Neutrophil (primary cell): ENCODE measurements around the gene EPX.

ENCODE experiments used
- H3K27ac ChIP-seq: fragments of 200-600 bp; sonication (generic); 2 replicates; pipeline ENCODE4 v1.5.1; 2016; ENCODE audit warnings: mild to moderate bottlenecking, moderate library complexity
- H3K27me3 ChIP-seq: fragments of 200-600 bp; sonication (generic); 2 replicates; pipeline ENCODE4 v1.6.0; 2016; ENCODE audit warnings: mild to moderate bottlenecking
- H3K36me3 ChIP-seq: fragments of 200-600 bp; sonication (generic); 2 replicates; pipeline ENCODE4 v1.5.1; 2017
- H3K4me1 ChIP-seq, 2 experiments: fragments of 200-600 bp in 1 of 2; sonication (generic) in 1 of 2; 1 replicate in 1 of 2; 2 replicates in 1 of 2; pipeline versions ENCODE4 v1.5.1 to v1.6.1; 2013 to 2016; ENCODE audit warnings: low read depth in 1 of 2, low read length in 1 of 2, mild to moderate bottlenecking in 1 of 2, moderate library complexity in 1 of 2; ENCODE audit not compliant: control insufficient read depth in 1 of 2, insufficient read depth in 1 of 2
- H3K4me3 ChIP-seq, 2 experiments: fragments of 200-600 bp in 1 of 2; sonication (generic) in 1 of 2; 1 replicate in 1 of 2; 2 replicates in 1 of 2; pipeline ENCODE4 v1.5.1; 2013 to 2016; ENCODE audit warnings: low read depth in 1 of 2, low read length in 1 of 2, mild to moderate bottlenecking in 1 of 2, moderate library complexity in 1 of 2
- H3K9me3 ChIP-seq: fragments of 200-600 bp; sonication (generic); 2 replicates; pipeline ENCODE4 v1.5.1; 2016
- TF ChIP-seq, protein P1 (sequence below): fragments of 200-600 bp; sonication (generic); IDR thresholded peaks from 2 replicates; pipeline ENCODE4 v1.5.1; 2016; ENCODE audit warnings: antibody characterized with exemption

The EPX gene

DNA sequence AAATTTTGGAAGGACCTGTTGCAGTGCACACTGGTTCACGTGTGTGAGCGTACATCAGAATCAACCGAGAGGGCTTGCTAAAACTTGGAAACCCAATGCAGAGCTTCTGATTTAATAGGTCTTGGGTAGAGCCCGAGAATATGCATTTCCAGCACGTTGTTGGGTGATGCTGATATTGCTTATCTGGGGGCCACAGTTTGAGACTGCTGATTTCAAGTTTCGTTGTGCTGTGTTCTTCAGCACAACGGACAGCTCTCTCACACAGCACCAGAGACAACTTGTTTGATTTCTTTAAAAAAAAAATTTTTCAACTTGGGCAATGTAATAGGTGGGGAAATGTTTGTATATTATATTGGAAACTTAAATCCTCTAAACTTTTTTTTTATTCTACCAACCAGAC lies 16.3 kb upstream of the EPX start:
- H3K36me3 ChIP-seq: no peaks in the 10 kb centered on the region
- no peaks in the 10 kb centered on the region for H3K9me3 ChIP-seq
- TF ChIP-seq, protein P1, sequence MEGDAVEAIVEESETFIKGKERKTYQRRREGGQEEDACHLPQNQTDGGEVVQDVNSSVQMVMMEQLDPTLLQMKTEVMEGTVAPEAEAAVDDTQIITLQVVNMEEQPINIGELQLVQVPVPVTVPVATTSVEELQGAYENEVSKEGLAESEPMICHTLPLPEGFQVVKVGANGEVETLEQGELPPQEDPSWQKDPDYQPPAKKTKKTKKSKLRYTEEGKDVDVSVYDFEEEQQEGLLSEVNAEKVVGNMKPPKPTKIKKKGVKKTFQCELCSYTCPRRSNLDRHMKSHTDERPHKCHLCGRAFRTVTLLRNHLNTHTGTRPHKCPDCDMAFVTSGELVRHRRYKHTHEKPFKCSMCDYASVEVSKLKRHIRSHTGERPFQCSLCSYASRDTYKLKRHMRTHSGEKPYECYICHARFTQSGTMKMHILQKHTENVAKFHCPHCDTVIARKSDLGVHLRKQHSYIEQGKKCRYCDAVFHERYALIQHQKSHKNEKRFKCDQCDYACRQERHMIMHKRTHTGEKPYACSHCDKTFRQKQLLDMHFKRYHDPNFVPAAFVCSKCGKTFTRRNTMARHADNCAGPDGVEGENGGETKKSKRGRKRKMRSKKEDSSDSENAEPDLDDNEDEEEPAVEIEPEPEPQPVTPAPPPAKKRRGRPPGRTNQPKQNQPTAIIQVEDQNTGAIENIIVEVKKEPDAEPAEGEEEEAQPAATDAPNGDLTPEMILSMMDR: no peak
- H3K27me3 ChIP-seq: peaks cover 57% of the 10 kb centered on the region
- H3K27ac ChIP-seq: no peak overlapping the region
- H3K4me3 ChIP-seq: no peak overlapping the region
- no peaks in the 10 kb centered on the region for H3K4me1 ChIP-seq

DNA sequence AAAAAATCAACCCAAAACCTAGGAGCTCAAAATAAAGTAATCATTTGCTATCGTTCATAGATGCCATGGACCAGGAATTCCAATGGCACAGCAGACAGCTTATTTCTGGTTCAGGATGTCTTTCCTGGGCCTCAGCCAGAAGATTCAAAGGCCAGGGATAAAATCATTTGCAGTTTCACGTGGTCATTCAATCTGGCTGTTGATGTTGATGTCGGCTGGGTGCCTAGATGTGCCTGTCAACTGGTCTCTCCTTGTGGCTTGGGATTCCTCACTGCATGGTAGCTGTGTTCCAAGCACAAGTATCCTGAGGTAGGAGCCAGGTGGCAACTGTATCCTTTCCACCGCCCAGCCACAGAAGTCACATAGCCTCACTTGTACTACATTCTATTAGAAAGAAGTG lies 10.7 kb upstream of the EPX start:
- H3K36me3 ChIP-seq: no peaks in the 10 kb centered on the region
- H3K4me1 ChIP-seq: peaks cover 5% of the 10 kb centered on the region in 2 experiments
- TF ChIP-seq, protein P1: no peak
- H3K9me3 ChIP-seq: no peaks in the 10 kb centered on the region
- H3K27ac ChIP-seq: no peak overlapping the region
- peaks cover 6% of the 10 kb centered on the region for H3K27me3 ChIP-seq
- H3K4me3 ChIP-seq: no peak overlapping the region

DNA sequence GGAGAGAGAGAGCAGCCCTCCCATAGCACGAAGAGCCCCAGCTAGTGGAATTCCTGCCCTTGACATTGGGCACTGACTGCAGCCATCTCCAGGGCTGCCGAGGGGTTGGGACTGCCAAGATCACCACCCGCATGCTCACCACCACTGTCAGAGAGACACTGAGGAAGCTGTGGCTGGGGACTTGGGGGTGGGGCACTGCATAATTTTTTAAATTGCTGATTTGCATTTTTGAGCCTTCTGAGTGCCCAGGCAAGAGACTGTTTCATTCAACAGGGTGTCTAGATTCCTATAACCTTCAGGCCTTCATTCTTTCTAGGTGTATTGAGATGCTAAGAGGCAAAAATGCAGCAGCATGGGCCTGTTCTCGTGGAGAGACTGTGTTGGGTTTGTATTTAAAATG lies 9.0 kb upstream of the EPX start:
- no peaks in the 10 kb centered on the region for H3K36me3 ChIP-seq
- no peak overlapping the region for H3K4me3 ChIP-seq
- H3K27me3 ChIP-seq: peaks cover 6% of the 10 kb centered on the region
- TF ChIP-seq, protein P1: no peak
- peaks cover 5% of the 10 kb centered on the region in 2 experiments for H3K4me1 ChIP-seq
- no peak overlapping the region for H3K27ac ChIP-seq
- no peaks in the 10 kb centered on the region for H3K9me3 ChIP-seq

GRCh38 chr17:58184308-58184985 lies 8.1 kb upstream of the EPX start:
- Histone ChIP-seq H3K27me3 (peaks cover 12% of the 10 kb centered on the region), H3K4me1 (peaks cover 5% of the 10 kb centered on the region in 2 experiments), H3K36me3 (no peaks in the 10 kb centered on the region), H3K4me3 (no peak overlapping the region), H3K27ac (no peak overlapping the region), H3K9me3 (no peaks in the 10 kb centered on the region)
- TF ChIP-seq, protein P1: no peak

GRCh38 chr17:58184986-58185761 lies 7.4 kb upstream of the EPX start:
- Histone ChIP-seq H3K27me3 (peaks cover 20% of the 10 kb centered on the region), H3K4me3 (no peak overlapping the region), H3K36me3 (no peaks in the 10 kb centered on the region), H3K27ac (no peak overlapping the region), H3K4me1 (peaks cover 5% of the 10 kb centered on the region in 2 experiments), H3K9me3 (no peaks in the 10 kb centered on the region)
- TF ChIP-seq, protein P1: no peak
